DOHH2 (cell line): ENCODE measurements around the gene TLX3.

Experiments
- CTCF ChIP-seq: fragments of 200-600 bp; sonication (generic); IDR thresholded peaks from one replicate; pipeline ENCODE4 v1.5.1; 2014; ENCODE audit warnings: antibody characterized with exemption, mild to moderate bottlenecking, low read depth, low read length; ENCODE audit not compliant: poor library complexity, severe bottlenecking
- EZH2phosphoT487 ChIP-seq: fragments of 200-600 bp; sonication (generic); IDR thresholded peaks from 2 replicates; pipeline ENCODE4 v1.6.1; 2017; ENCODE audit warnings: borderline replicate concordance, mild to moderate bottlenecking, antibody characterized with exemption, low read length, moderate library complexity, mixed read lengths

GRCh38 chr5:171330021-171330420 lies 21.0 kb downstream of the TLX3 start:
- TF ChIP-seq CTCF (no peak), EZH2phosphoT487 (no peak)
